Neuronal stem cell (in vitro differentiated cells): Measurements from ENCODE around the gene SIK3.
"Not testable (repeated sequence)": the region's sequence is repeated elsewhere in the genome, so short reads cannot be mapped to it uniquely, and the experiment has no call there.

Experiments
- DNase-seq: peaks from one replicate; pipeline ENCODE4 v3.0.0-alpha.2; 2013; ENCODE audit warnings: low spot score
- H2AFZ ChIP-seq: one replicate; pipeline ENCODE4 v1.6.1; 2013; ENCODE audit warnings: mild to moderate bottlenecking, low read length, inconsistent platforms
- H2AK5ac ChIP-seq: 2 replicates; pipeline ENCODE4 v1.6.1; 2013; ENCODE audit warnings: low read depth, mild to moderate bottlenecking, inconsistent platforms, low read length, moderate library complexity, mixed read lengths
- H2BK120ac ChIP-seq: 2 replicates; pipeline ENCODE4 v1.6.1; 2013; ENCODE audit warnings: low read depth, mild to moderate bottlenecking, inconsistent platforms, low read length, moderate library complexity, mixed read lengths
- H2BK12ac ChIP-seq: one replicate; pipeline ENCODE4 v1.6.1; 2013; ENCODE audit warnings: low read length, inconsistent platforms
- H2BK15ac ChIP-seq: 2 replicates; pipeline ENCODE4 v1.6.1; 2013; ENCODE audit warnings: mild to moderate bottlenecking, low read length, inconsistent platforms, mixed read lengths
- H2BK5ac ChIP-seq: one replicate; pipeline ENCODE4 v1.6.1; 2013; ENCODE audit warnings: inconsistent platforms, mild to moderate bottlenecking, low read length, moderate library complexity
- H3K14ac ChIP-seq: one replicate; pipeline ENCODE4 v1.6.1; 2013; ENCODE audit warnings: low read length, inconsistent platforms
- H3K18ac ChIP-seq: 2 replicates; pipeline ENCODE4 v1.6.1; 2013; ENCODE audit warnings: low read length, inconsistent platforms
- H3K23ac ChIP-seq: 2 replicates; pipeline ENCODE4 v1.6.1; 2013; ENCODE audit warnings: low read depth, mild to moderate bottlenecking, mixed read lengths, low read length, inconsistent platforms; ENCODE audit not compliant: poor library complexity
- H3K27ac ChIP-seq: replicated peaks from 3 replicates; pipeline ENCODE4 v1.5.1; 2013; ENCODE audit warnings: low read length, inconsistent platforms
- H3K27me3 ChIP-seq, 3 experiments: 2 replicates each; pipeline ENCODE4 v1.6.1; 2013; ENCODE audit warnings: low read length in 3 of 3, mild to moderate bottlenecking in 2 of 3, inconsistent platforms in 1 of 3, low read depth in 1 of 3, mixed read lengths in 1 of 3, moderate library complexity in 1 of 3; ENCODE audit not compliant: control insufficient read depth in 3 of 3, insufficient read depth in 3 of 3
- H3K36me3 ChIP-seq, 2 donors: replicated peaks in 1 of 2; 2 replicates each; pipeline ENCODE4 v1.6.1; 2013; ENCODE audit warnings: low read length in 2 of 2; ENCODE audit not compliant: control insufficient read depth in 2 of 2, insufficient read depth in 2 of 2
- H3K4ac ChIP-seq: 2 replicates; pipeline ENCODE4 v1.6.1; 2013; ENCODE audit warnings: inconsistent platforms, mild to moderate bottlenecking, low read length, moderate library complexity
- H3K4me1 ChIP-seq, 2 donors: 1 replicate in 1 of 2; 2 replicates in 1 of 2; pipeline ENCODE4 v1.6.1; 2013; ENCODE audit warnings: low read length in 2 of 2, low read depth in 1 of 2; ENCODE audit not compliant: control insufficient read depth in 2 of 2, insufficient read depth in 1 of 2
- H3K4me2 ChIP-seq: one replicate; pipeline ENCODE4 v1.6.1; 2013; ENCODE audit warnings: mild to moderate bottlenecking, low read length, inconsistent platforms; ENCODE audit not compliant: insufficient read depth, poor library complexity, severe bottlenecking
- H3K4me3 ChIP-seq, 2 donors: 2 replicates each; pipeline ENCODE4 v1.5.1; 2013; ENCODE audit warnings: low read length in 2 of 2, mild to moderate bottlenecking in 2 of 2, inconsistent platforms in 1 of 2, moderate library complexity in 1 of 2
- H3K79me1 ChIP-seq: one replicate; pipeline ENCODE4 v1.6.1; 2013; ENCODE audit warnings: low read depth, mild to moderate bottlenecking, inconsistent platforms, low read length, moderate library complexity
- H3K9ac ChIP-seq: one replicate; pipeline ENCODE4 v1.6.1; 2013; ENCODE audit warnings: mild to moderate bottlenecking, low read depth, low read length, inconsistent platforms; ENCODE audit not compliant: poor library complexity
- H3K9me3 ChIP-seq, 2 donors: replicated peaks in 1 of 2; 2 replicates each; pipeline versions ENCODE3 to v1.6.1; 2013; ENCODE audit warnings: low read length in 2 of 2, mild to moderate bottlenecking in 2 of 2, inconsistent platforms in 1 of 2, low read depth in 1 of 2, mixed read lengths in 1 of 2, moderate library complexity in 1 of 2; ENCODE audit not compliant: control insufficient read depth in 2 of 2, insufficient read depth in 1 of 2
- H4K8ac ChIP-seq: one replicate; pipeline ENCODE4 v1.6.1; 2013; ENCODE audit warnings: low read depth, mild to moderate bottlenecking, inconsistent platforms, low read length, moderate library complexity
- H4K91ac ChIP-seq: one replicate; pipeline ENCODE4 v1.6.1; 2013; ENCODE audit warnings: low read length, low read depth, mild to moderate bottlenecking, inconsistent platforms; ENCODE audit not compliant: poor library complexity
- WGBS, 2 donors: extraction: QIAGEN DNeasy Blood & Tissue Kit; methylation state at CpG; one replicate each; pipeline ENCODE4 v1.1.7; 2013; ENCODE audit warnings: missing lambda C conversion rate in 2 of 2, mixed read lengths in 1 of 2; ENCODE audit not compliant: insufficient read length in 2 of 2, insufficient replicate concordance in 1 of 2; ENCODE audit errors: extremely low coverage in 2 of 2; 5-methylcytosine and 5-hydroxymethylcytosine counted together

SIK3 gene

DNA sequence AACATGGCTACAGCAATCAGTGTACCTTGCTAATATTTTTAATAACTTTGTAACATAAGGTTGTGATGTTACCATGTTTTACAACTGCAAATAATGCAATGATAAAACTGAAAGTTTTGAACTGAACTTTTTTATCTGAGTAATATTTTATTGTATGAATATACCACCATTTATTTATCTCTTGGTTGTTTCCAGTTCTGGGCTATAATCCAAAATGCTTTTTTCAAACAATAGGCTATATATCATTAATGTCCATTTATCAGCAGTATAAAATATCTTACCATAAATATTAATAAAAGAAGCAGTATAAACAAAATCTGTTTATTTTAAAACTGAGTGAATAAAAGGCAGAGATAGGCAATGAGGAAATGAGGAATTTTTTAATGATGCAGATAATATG lies 63.3 kb downstream of the SIK3 start:
- H4K8ac ChIP-seq: no peak overlapping the region

DNA sequence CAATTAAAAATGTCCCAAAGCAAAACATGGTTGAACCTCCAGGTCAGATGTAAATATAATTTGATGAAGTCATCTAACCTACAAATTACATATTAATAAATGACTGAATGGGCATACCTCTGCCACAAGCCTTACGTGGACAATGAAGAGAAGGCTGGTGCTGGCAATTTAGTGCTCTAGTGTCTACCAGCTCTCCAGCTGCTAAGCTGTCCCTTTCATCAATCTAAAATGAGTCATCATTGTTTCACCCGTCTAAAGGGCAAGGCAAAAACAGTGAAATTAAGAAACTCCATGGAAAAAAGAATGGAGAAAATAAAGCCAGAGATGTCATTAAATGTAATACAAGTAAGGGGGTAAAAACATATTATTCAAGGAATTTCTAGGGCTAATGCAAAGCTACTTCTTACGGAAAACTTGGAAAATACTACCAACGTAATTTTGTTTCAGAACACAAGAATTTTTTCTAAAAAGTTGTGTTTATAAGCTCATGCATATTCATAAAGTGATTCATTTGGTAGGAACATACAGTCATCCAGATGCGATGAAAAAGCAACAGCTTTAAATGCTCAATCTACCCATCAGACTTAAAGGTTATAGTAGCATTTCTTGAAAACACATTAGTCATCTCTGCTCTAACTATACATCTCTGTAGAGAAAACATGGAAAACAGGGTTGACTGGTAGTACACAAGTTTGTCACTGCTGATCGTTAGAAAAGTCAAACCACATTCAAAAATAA lies 71.5 kb downstream of the SIK3 start:
- H3K27me3 ChIP-seq: no peaks in the 10 kb centered on the region
- no peak for DNase-seq
- H3K4me2 ChIP-seq: no peak overlapping the region
- H2BK15ac ChIP-seq: no peak overlapping the region
- H4K8ac ChIP-seq: no peak overlapping the region
- no CpG with 5 or more reads among the region's 6 CpGs for WGBS, 2 donors
- H2AK5ac ChIP-seq: no peak overlapping the region
- H3K4me1 ChIP-seq: no peaks in the 10 kb centered on the region
- no peak overlapping the region for H2AFZ ChIP-seq
- no peak overlapping the region for H3K27ac ChIP-seq
- no peak overlapping the region for H4K91ac ChIP-seq
- H3K79me1 ChIP-seq: no peaks in the 10 kb centered on the region
- no peak overlapping the region for H3K18ac ChIP-seq
- H3K36me3 ChIP-seq: no peaks in the 10 kb centered on the region
- no peak overlapping the region for H3K4me3 ChIP-seq
- no peak overlapping the region for H2BK12ac ChIP-seq
- no peaks in the 10 kb centered on the region for H3K9me3 ChIP-seq
- no peak overlapping the region for H2BK5ac ChIP-seq
- H3K9ac ChIP-seq: no peak overlapping the region
- no peak overlapping the region for H2BK120ac ChIP-seq
- no peak overlapping the region for H3K4ac ChIP-seq
- no peak overlapping the region for H3K14ac ChIP-seq
- H3K23ac ChIP-seq: no peak overlapping the region

More for the DNA sequence above, 63.3 kb downstream of the SIK3 start:
- no peak overlapping the region for H3K4me3 ChIP-seq
- no peak for DNase-seq
- H2AFZ ChIP-seq: no peak overlapping the region
- no peak overlapping the region for H4K91ac ChIP-seq
- no peaks in the 10 kb centered on the region for H3K27me3 ChIP-seq
- no peak overlapping the region for H2BK15ac ChIP-seq
- H2BK5ac ChIP-seq: no peak overlapping the region
- H3K79me1 ChIP-seq: no peaks in the 10 kb centered on the region
- H3K4me1 ChIP-seq: peaks cover 3% of the 10 kb centered on the region in 2 donors
- no peak overlapping the region for H3K23ac ChIP-seq
- no peak overlapping the region for H2BK120ac ChIP-seq
- no peaks in the 10 kb centered on the region for H3K9me3 ChIP-seq
- no peak overlapping the region for H3K14ac ChIP-seq
- no peak overlapping the region for H2BK12ac ChIP-seq
- no peak overlapping the region for H3K27ac ChIP-seq
- no peak overlapping the region for H3K4ac ChIP-seq
- H3K9ac ChIP-seq: no peak overlapping the region
- no peak overlapping the region for H3K4me2 ChIP-seq
- H3K18ac ChIP-seq: no peak overlapping the region
- H3K36me3 ChIP-seq: no peaks in the 10 kb centered on the region
- no peak overlapping the region for H2AK5ac ChIP-seq

GRCh38 chr11:117023707-117024106 lies 74.5 kb downstream of the SIK3 start:
- H2BK12ac ChIP-seq, H2BK120ac ChIP-seq, DNase-seq: not testable (repeated sequence)

GRCh38 chr11:117023178-117023577 lies 75.0 kb downstream of the SIK3 start:
- no peaks in the 10 kb centered on the region for H3K27me3 ChIP-seq
- no peak overlapping the region for H2BK5ac ChIP-seq
- no peak overlapping the region for H3K4me2 ChIP-seq
- H3K4me3 ChIP-seq: no peak overlapping the region
- no peak overlapping the region for H3K23ac ChIP-seq
- no peak overlapping the region for H2AFZ ChIP-seq
- H3K79me1 ChIP-seq: no peaks in the 10 kb centered on the region
- H2BK120ac ChIP-seq: no peak overlapping the region
- H3K27ac ChIP-seq: no peak overlapping the region
- no peaks in the 10 kb centered on the region for H3K36me3 ChIP-seq
- no peak overlapping the region for H3K14ac ChIP-seq
- H3K9me3 ChIP-seq: peaks cover 0 to 2% of the 10 kb centered on the region in 2 donors
- H3K18ac ChIP-seq: no peak overlapping the region
- no peak overlapping the region for H4K91ac ChIP-seq
- H3K4ac ChIP-seq: no peak overlapping the region
- no peak overlapping the region for H2BK12ac ChIP-seq
- H4K8ac ChIP-seq: no peak overlapping the region
- DNase-seq: no peak
- no peak overlapping the region for H2AK5ac ChIP-seq
- peaks cover 0 to 8% of the 10 kb centered on the region in 2 donors for H3K4me1 ChIP-seq
- no peak overlapping the region for H2BK15ac ChIP-seq
- WGBS, 2 donors: no CpG with 5 or more reads among the region's 3 CpGs
- no peak overlapping the region for H3K9ac ChIP-seq

More at GRCh38 chr11:117023707-117024106, 74.5 kb downstream of the SIK3 start:
- not testable (repeated sequence) for H4K8ac ChIP-seq, H2BK5ac ChIP-seq, H3K27ac ChIP-seq, H3K9ac ChIP-seq, H3K18ac ChIP-seq, H3K4me1 ChIP-seq, H2AK5ac ChIP-seq, H3K79me1 ChIP-seq, H3K27me3 ChIP-seq, H3K4ac ChIP-seq, H2AFZ ChIP-seq, H3K36me3 ChIP-seq, H4K91ac ChIP-seq, H3K23ac ChIP-seq, H3K9me3 ChIP-seq, H3K4me2 ChIP-seq, H3K4me3 ChIP-seq, H2BK15ac ChIP-seq, H3K14ac ChIP-seq
- no CpG with 5 or more reads among the region's 7 CpGs for WGBS, 2 donors
